ENCODE data around the gene HPCA. TPM values are rescaled to one million over a fixed set of nuclear protein-coding genes. Genes with fewer than 3 reads are reported as not detected.

HPCA gene
- total and polyA plus RNA-seq, 2 of the 13 experiments (the other 11 are each of a cell fraction or from before 2014, with no cell fraction given): not detected

GRCh38 chr1:32925403-32926162 is 39.3 kb downstream of the HPCA start:
- peak; percentile 56 for DNase-seq (ENCODE audit: low spot score)
- intact Hi-C loops (cut with micrococcal nuclease; ENCODE audit: unreplicated experiment): no loop called here
- no TSS peak for BruUV-seq (replicated peaks)
- Histone ChIP-seq H3K9ac (ENCODE audit: insufficient read depth, low read depth, low read length) (0 out of 2 replicates have a peak overlapping the region, but pooled peaks have one; percentile 17), H3K27ac (ENCODE audit: extremely low read length, insufficient read depth, low read length) (no peak overlapping the region), H3K4me2 (ENCODE audit: low read depth, low read length) (peak overlapping the region; percentile 95), H2AFZ (ENCODE audit: low read length) (peak overlapping the region; percentile 50), H3K27me3 (ENCODE audit: control insufficient read depth in 1 of 2, insufficient read depth in 2 of 2, low read length in 2 of 2) (peaks cover 2 to 34% of the 10 kb centered on the region in 2 experiments; a peak in 3 of 5 replicates), H3K4me3 (replicated peaks in 1 of 3; ENCODE audit: insufficient read depth in 1 of 3, low read depth in 2 of 3, low read length in 3 of 3) (peak overlapping the region; percentile 59 to 75 (median 62)), H3K9me3 (ENCODE audit: low read length) (no peaks in the 10 kb centered on the region), H3K36me3 (replicated peaks in 1 of 2; ENCODE audit: control insufficient read depth in 1 of 2, insufficient read depth in 2 of 2, low read length in 2 of 2) (no peaks in the 10 kb centered on the region), H3K4me1 (ENCODE audit: insufficient read depth, low read length) (peaks cover 21% of the 10 kb centered on the region), H3K79me2 (ENCODE audit: insufficient read depth, low read length) (no peaks in the 10 kb centered on the region), H4K20me1 (ENCODE audit: insufficient read depth, low read length) (no peaks in the 10 kb centered on the region)
- ChIA-PET POLR2A (interaction anchor here (0.6 kb wide), 1 partner anchor 1504 kb away, joined by 4 read pairs; no protein-coding TSS in a partner anchor), CTCF (ENCODE audit: low intra/inter-chr PET ratio, low total read pairs) (no interaction called here)
- in situ Hi-C loops (cut with HindIII; ENCODE audit: extremely low pct_ligation_motif_present, low pct_unique_long_range_greater_than_20kb): loop anchor here (5.0 kb wide), 1 partner anchor 82 kb away; no protein-coding TSS in a partner anchor
- FAIRE-seq: peak; percentile 26
- peak; percentile 90 for ATAC-seq
- WGBS (ENCODE audit: low lambda C conversion rate): 11% methylated on average over 23 of the region's 24 CpGs
- no peak for TF ChIP-seq JDP2 (CRISPR knock-in tag; IDR thresholded peaks at IDR 0.05; ENCODE audit: borderline replicate concordance)
- TF ChIP-seq, protein P1, sequence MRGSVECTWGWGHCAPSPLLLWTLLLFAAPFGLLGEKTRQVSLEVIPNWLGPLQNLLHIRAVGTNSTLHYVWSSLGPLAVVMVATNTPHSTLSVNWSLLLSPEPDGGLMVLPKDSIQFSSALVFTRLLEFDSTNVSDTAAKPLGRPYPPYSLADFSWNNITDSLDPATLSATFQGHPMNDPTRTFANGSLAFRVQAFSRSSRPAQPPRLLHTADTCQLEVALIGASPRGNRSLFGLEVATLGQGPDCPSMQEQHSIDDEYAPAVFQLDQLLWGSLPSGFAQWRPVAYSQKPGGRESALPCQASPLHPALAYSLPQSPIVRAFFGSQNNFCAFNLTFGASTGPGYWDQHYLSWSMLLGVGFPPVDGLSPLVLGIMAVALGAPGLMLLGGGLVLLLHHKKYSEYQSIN (CRISPR knock-in tag; IDR thresholded peaks at IDR 0.05; ENCODE audit: borderline replicate concordance): no peak
- TF ChIP-seq ADNP (CRISPR knock-in tag; IDR thresholded peaks at IDR 0.05): no peak
- no peak for TF ChIP-seq ZFAT (CRISPR knock-in tag; conservative IDR thresholded peaks at IDR 0.05)
- no peak for TF ChIP-seq HNF4G (IDR thresholded peaks at IDR 0.05; ENCODE audit: borderline replicate concordance, low read depth, low read length)
- no peak for TF ChIP-seq HNF4G (CRISPR knock-in tag; IDR thresholded peaks at IDR 0.05; ENCODE audit: borderline replicate concordance, low read depth)
- no peak for TF ChIP-seq ZNF367 (CRISPR knock-in tag; IDR thresholded peaks at IDR 0.05; ENCODE audit: borderline replicate concordance)
- no peak for TF ChIP-seq ZNF557 (CRISPR knock-in tag; IDR thresholded peaks at IDR 0.05)
- TF ChIP-seq, protein P2, sequence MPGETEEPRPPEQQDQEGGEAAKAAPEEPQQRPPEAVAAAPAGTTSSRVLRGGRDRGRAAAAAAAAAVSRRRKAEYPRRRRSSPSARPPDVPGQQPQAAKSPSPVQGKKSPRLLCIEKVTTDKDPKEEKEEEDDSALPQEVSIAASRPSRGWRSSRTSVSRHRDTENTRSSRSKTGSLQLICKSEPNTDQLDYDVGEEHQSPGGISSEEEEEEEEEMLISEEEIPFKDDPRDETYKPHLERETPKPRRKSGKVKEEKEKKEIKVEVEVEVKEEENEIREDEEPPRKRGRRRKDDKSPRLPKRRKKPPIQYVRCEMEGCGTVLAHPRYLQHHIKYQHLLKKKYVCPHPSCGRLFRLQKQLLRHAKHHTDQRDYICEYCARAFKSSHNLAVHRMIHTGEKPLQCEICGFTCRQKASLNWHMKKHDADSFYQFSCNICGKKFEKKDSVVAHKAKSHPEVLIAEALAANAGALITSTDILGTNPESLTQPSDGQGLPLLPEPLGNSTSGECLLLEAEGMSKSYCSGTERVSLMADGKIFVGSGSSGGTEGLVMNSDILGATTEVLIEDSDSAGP (CRISPR knock-in tag; IDR thresholded peaks at IDR 0.05; ENCODE audit: borderline replicate concordance): no peak
- no peak for TF ChIP-seq ZMYM4 (CRISPR knock-in tag; IDR thresholded peaks at IDR 0.05)
- TF ChIP-seq, protein P3, sequence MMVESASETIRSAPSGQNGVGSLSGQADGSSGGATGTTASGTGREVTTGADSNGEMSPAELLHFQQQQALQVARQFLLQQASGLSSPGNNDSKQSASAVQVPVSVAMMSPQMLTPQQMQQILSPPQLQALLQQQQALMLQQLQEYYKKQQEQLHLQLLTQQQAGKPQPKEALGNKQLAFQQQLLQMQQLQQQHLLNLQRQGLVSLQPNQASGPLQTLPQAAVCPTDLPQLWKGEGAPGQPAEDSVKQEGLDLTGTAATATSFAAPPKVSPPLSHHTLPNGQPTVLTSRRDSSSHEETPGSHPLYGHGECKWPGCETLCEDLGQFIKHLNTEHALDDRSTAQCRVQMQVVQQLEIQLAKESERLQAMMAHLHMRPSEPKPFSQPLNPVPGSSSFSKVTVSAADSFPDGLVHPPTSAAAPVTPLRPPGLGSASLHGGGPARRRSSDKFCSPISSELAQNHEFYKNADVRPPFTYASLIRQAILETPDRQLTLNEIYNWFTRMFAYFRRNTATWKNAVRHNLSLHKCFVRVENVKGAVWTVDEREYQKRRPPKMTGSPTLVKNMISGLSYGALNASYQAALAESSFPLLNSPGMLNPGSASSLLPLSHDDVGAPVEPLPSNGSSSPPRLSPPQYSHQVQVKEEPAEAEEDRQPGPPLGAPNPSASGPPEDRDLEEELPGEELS (CRISPR knock-in tag; IDR thresholded peaks at IDR 0.05): no peak
- TF ChIP-seq SCMH1 (CRISPR knock-in tag; IDR thresholded peaks at IDR 0.05; ENCODE audit: borderline replicate concordance): no peak
- no peak for TF ChIP-seq ZNF781 (CRISPR knock-in tag; IDR thresholded peaks at IDR 0.05; ENCODE audit: borderline replicate concordance, not compliant biosample characterization)
- no peak for TF ChIP-seq ZNF678 (CRISPR knock-in tag; IDR thresholded peaks at IDR 0.05)
- TF ChIP-seq ZNF331 (CRISPR knock-in tag; IDR thresholded peaks at IDR 0.05): no peak
- no peak for TF ChIP-seq TEAD2 (CRISPR knock-in tag; IDR thresholded peaks at IDR 0.05)
- TF ChIP-seq DNMT1 (CRISPR knock-in tag; IDR thresholded peaks at IDR 0.05): no peak
- TF ChIP-seq, protein P4, sequence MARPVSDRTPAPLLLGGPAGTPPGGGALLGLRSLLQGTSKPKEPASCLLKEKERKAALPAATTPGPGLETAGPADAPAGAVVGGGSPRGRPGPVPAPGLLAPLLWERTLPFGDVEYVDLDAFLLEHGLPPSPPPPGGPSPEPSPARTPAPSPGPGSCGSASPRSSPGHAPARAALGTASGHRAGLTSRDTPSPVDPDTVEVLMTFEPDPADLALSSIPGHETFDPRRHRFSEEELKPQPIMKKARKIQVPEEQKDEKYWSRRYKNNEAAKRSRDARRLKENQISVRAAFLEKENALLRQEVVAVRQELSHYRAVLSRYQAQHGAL (CRISPR knock-in tag; IDR thresholded peaks at IDR 0.05; ENCODE audit: not compliant biosample characterization): no peak
- TF ChIP-seq ZMYM3 (CRISPR knock-in tag; IDR thresholded peaks at IDR 0.05): no peak
